ENCODE measurements around the gene GRK1. TPM values are rescaled to one million over a fixed set of nuclear protein-coding genes. Genes with fewer than 3 reads are reported as not detected.

The GRK1 gene
- total and polyA plus RNA-seq, 2 experiments from 2014 or later, result not detected

- Histone ChIP-seq H2AFZ (no peak overlapping the region), H3K9me3 (ENCODE audit: low read depth) (no peaks in the 10 kb centered on the region), H3K4me2 (ENCODE audit: unreplicated experiment) (no peak overlapping the region), H3K79me2 (ENCODE audit: insufficient read depth) (no peaks in the 10 kb centered on the region), H3K36me3 (ENCODE audit: low read depth) (no peaks in the 10 kb centered on the region), H3K9me2 (ENCODE audit: insufficient read depth) (no peaks in the 10 kb centered on the region), H3K27me3 (replicated peaks; ENCODE audit: insufficient read depth) (peaks cover 4% of the 10 kb centered on the region; the same call in 1 of the 2 replicates), H4K20me1 (ENCODE audit: insufficient read depth) (no peaks in the 10 kb centered on the region), H3K9ac (no peak overlapping the region), H3K4me1 (ENCODE audit: insufficient read depth) (no peaks in the 10 kb centered on the region), H3F3A (ENCODE audit: insufficient read depth) (no peaks in the 10 kb centered on the region), H3K27ac (no peak overlapping the region), H3K4me3 (no peak overlapping the region)
- DNase-seq, result peak; percentile 32
- whole genome bisulfite sequencing, 2 experiments (ENCODE audit: low coverage in 1 of 2, low lambda C conversion rate in 2 of 2, missing lambda C conversion rate in 2 of 2), result 88 to 96% methylated on average over 10 of the region's 10 CpGs
- no peak for TF ChIP-seq EZH2phosphoT487 (IDR thresholded peaks at IDR 0.05; ENCODE audit: insufficient read depth, low read depth)
- no peak for TF ChIP-seq EZH2 (IDR thresholded peaks at IDR 0.05; ENCODE audit: insufficient read depth, poor library complexity, severe bottlenecking)
- in situ Hi-C loops (cut with MboI), result no loop called here
Observed at GRCh38 chr13:113726961-113727411, 60.0 kb downstream of the GRK1 start.

GRCh38 chr13:113728571-113729054 is 61.6 kb downstream of the GRK1 start:
- Histone ChIP-seq H3K4me1 (ENCODE audit: insufficient read depth) (no peaks in the 10 kb centered on the region), H3K36me3 (ENCODE audit: low read depth) (no peaks in the 10 kb centered on the region), H4K20me1 (ENCODE audit: insufficient read depth) (no peaks in the 10 kb centered on the region), H3K9me3 (ENCODE audit: low read depth) (no peaks in the 10 kb centered on the region), H3K9me2 (ENCODE audit: insufficient read depth) (no peaks in the 10 kb centered on the region), H3K4me2 (ENCODE audit: unreplicated experiment) (no peak overlapping the region), H3K27ac (no peak overlapping the region), H3K79me2 (ENCODE audit: insufficient read depth) (no peaks in the 10 kb centered on the region), H3F3A (ENCODE audit: insufficient read depth) (no peaks in the 10 kb centered on the region; the same call in 1 of the 2 replicates), H3K27me3 (replicated peaks; ENCODE audit: insufficient read depth) (peaks cover 4% of the 10 kb centered on the region; the same call in 1 of the 2 replicates), H2AFZ (no peak overlapping the region), H3K9ac (no peak overlapping the region), H3K4me3 (no peak overlapping the region)
- in situ Hi-C loops (cut with MboI), result no loop called here
- TF ChIP-seq EZH2 (IDR thresholded peaks at IDR 0.05; ENCODE audit: insufficient read depth, poor library complexity, severe bottlenecking) (no peak), EZH2phosphoT487 (IDR thresholded peaks at IDR 0.05; ENCODE audit: insufficient read depth, low read depth) (no peak)
- 61 to 66% methylated on average over 16 of the region's 16 CpGs for WGBS, 2 experiments (ENCODE audit: low coverage in 1 of 2, low lambda C conversion rate in 2 of 2, missing lambda C conversion rate in 2 of 2)
- DNase-seq, result no peak

- H3K9ac ChIP-seq, result no peak overlapping the region
- TF ChIP-seq EZH2phosphoT487 (IDR thresholded peaks at IDR 0.05; ENCODE audit: insufficient read depth, low read depth), result no peak
- peak; percentile 38 for TF ChIP-seq EZH2 (IDR thresholded peaks at IDR 0.05; ENCODE audit: insufficient read depth, poor library complexity, severe bottlenecking)
- WGBS, 2 experiments (ENCODE audit: low coverage in 1 of 2, low lambda C conversion rate in 2 of 2, missing lambda C conversion rate in 2 of 2), result 22 to 29% methylated on average over 28 to 34 of the region's 34 CpGs
Observed at GRCh38 chr13:113729187-113730019, 62.4 kb downstream of the GRK1 start.

GRCh38 chr13:113730258-113730691 is 63.3 kb downstream of the GRK1 start:
- H3K27ac ChIP-seq, result no peak overlapping the region
- no peaks in the 10 kb centered on the region for H3K9me3 ChIP-seq (ENCODE audit: low read depth)
- in situ Hi-C loops (cut with MboI), result no loop called here
- H3K4me2 ChIP-seq (ENCODE audit: unreplicated experiment), result no peak overlapping the region
- no peak overlapping the region for H3K4me3 ChIP-seq
- no peaks in the 10 kb centered on the region for H3K79me2 ChIP-seq (ENCODE audit: insufficient read depth)
- H3K9me2 ChIP-seq (ENCODE audit: insufficient read depth), result no peaks in the 10 kb centered on the region
- no peaks in the 10 kb centered on the region for H3K36me3 ChIP-seq (ENCODE audit: low read depth)
- no peak for DNase-seq
- H3K27me3 ChIP-seq (replicated peaks; ENCODE audit: insufficient read depth), result peaks cover 4% of the 10 kb centered on the region; the same call in 1 of the 2 replicates
- no peak overlapping the region for H3K9ac ChIP-seq
- no peak for TF ChIP-seq EZH2 (IDR thresholded peaks at IDR 0.05; ENCODE audit: insufficient read depth, poor library complexity, severe bottlenecking)
- no peaks in the 10 kb centered on the region; the same call in 1 of the 2 replicates for H3F3A ChIP-seq (ENCODE audit: insufficient read depth)
- no peaks in the 10 kb centered on the region for H3K4me1 ChIP-seq (ENCODE audit: insufficient read depth)
- WGBS, 2 experiments (ENCODE audit: low coverage in 1 of 2, low lambda C conversion rate in 2 of 2, missing lambda C conversion rate in 2 of 2), result 79 to 87% methylated on average over 15 to 21 of the region's 21 CpGs
- no peak overlapping the region for H2AFZ ChIP-seq
- H4K20me1 ChIP-seq (ENCODE audit: insufficient read depth), result no peaks in the 10 kb centered on the region

More at GRCh38 chr13:113729187-113730019, 62.4 kb downstream of the GRK1 start:
- Histone ChIP-seq H2AFZ (peak overlapping the region; percentile 19; the same call in 1 of the 2 replicates), H3K27me3 (replicated peaks; ENCODE audit: insufficient read depth) (peaks cover 4% of the 10 kb centered on the region; the same call in 1 of the 2 replicates), H3K4me3 (no peak overlapping the region), H3K79me2 (ENCODE audit: insufficient read depth) (no peaks in the 10 kb centered on the region), H3K4me2 (ENCODE audit: unreplicated experiment) (peak overlapping the region; percentile 39), H3K4me1 (ENCODE audit: insufficient read depth) (no peaks in the 10 kb centered on the region), H3K9me3 (ENCODE audit: low read depth) (no peaks in the 10 kb centered on the region), H3F3A (ENCODE audit: insufficient read depth) (no peaks in the 10 kb centered on the region; the same call in 1 of the 2 replicates), H4K20me1 (ENCODE audit: insufficient read depth) (no peaks in the 10 kb centered on the region), H3K36me3 (ENCODE audit: low read depth) (no peaks in the 10 kb centered on the region), H3K27ac (no peak overlapping the region), H3K9me2 (ENCODE audit: insufficient read depth) (no peaks in the 10 kb centered on the region)
- in situ Hi-C loops (cut with MboI), result no loop called here
- DNase-seq, result peak; percentile 57
